CD4-positive, alpha-beta T cell treated with Interleukin-4 for 4 hours (primary cell): Measurements from ENCODE around the gene UBR4.
"Not testable (repeated sequence)": the region's sequence is repeated elsewhere in the genome, so short reads cannot be mapped to it uniquely, and the experiment has no call there.

Experiments
- DNase-seq: peaks from one replicate; pipeline ENCODE4 v3.0.0-alpha.2; 2020

UBR4 gene

GRCh38 chr1:19219451-19219850, 9.4 kb upstream of the UBR4 start:
- DNase-seq = no peak

GRCh38 chr1:19216585-19216984, 6.5 kb upstream of the UBR4 start:
- not testable (repeated sequence) for DNase-seq

GRCh38 chr1:19213580-19213979, 3.5 kb upstream of the UBR4 start:
- DNase-seq = no peak

GRCh38 chr1:19212167-19212566, 2.1 kb upstream of the UBR4 start:
- DNase-seq = no peak

GRCh38 chr1:19210772-19211549, 895 bp upstream of the UBR4 start:
- no peak for DNase-seq

- peak; percentile 29 for DNase-seq
Observed at GRCh38 chr1:19209439-19209989, 552 bp downstream of the UBR4 start.

GRCh38 chr1:19208710-19209438, 1.2 kb downstream of the UBR4 start:
- DNase-seq = no peak

- no peak for DNase-seq
Observed at GRCh38 chr1:19206947-19207346, 3.1 kb downstream of the UBR4 start.

- no peak for DNase-seq
Observed at GRCh38 chr1:19205845-19206244, 4.2 kb downstream of the UBR4 start.

GRCh38 chr1:19205403-19205802, 4.7 kb downstream of the UBR4 start:
- DNase-seq = no peak

- DNase-seq = no peak
Observed at GRCh38 chr1:19204446-19205266, 5.4 kb downstream of the UBR4 start.

GRCh38 chr1:19203440-19203839, 6.6 kb downstream of the UBR4 start:
- DNase-seq = no peak

GRCh38 chr1:19202396-19202795, 7.7 kb downstream of the UBR4 start:
- DNase-seq = no peak

GRCh38 chr1:19199969-19200604, 10.0 kb downstream of the UBR4 start:
- DNase-seq = no peak

- DNase-seq = no peak
Observed at GRCh38 chr1:19199329-19199968, 10.6 kb downstream of the UBR4 start.

GRCh38 chr1:19198820-19199219, 11.2 kb downstream of the UBR4 start:
- DNase-seq = no peak

- DNase-seq = no peak
Observed at GRCh38 chr1:19197845-19198244, 12.2 kb downstream of the UBR4 start.

- DNase-seq = no peak
Observed at GRCh38 chr1:19196331-19196730, 13.7 kb downstream of the UBR4 start.

- DNase-seq = no peak
Observed at GRCh38 chr1:19193004-19193403, 17.1 kb downstream of the UBR4 start.

- DNase-seq = no peak
Observed at GRCh38 chr1:19191811-19192210, 18.3 kb downstream of the UBR4 start.

GRCh38 chr1:19190468-19190867, 19.6 kb downstream of the UBR4 start:
- DNase-seq = no peak

GRCh38 chr1:19189270-19189669, 20.8 kb downstream of the UBR4 start:
- no peak for DNase-seq
